Right lobe of liver (tissue), 6 donors: Measurements from ENCODE around the gene RPRML. TPM values are rescaled to one million over a fixed set of nuclear protein-coding genes. Genes with fewer than 3 reads are reported as not detected.
"Not testable (repeated sequence)": the region's sequence is repeated elsewhere in the genome, so short reads cannot be mapped to it uniquely, and the experiment has no call there.

Experiments used
- ATAC-seq, 4 donors: fragments of 200-7000 bp; cut with Tn5 transposase; one replicate each; pipeline ENCODE4 v1.9.1; 2020; ENCODE audit warnings: mild to moderate bottlenecking in 4 of 4, moderate library complexity in 4 of 4
- DNase-seq, 3 donors: peaks; one replicate each; pipeline ENCODE4 v3.0.0-alpha.2; 2020
- H3K27ac ChIP-seq, 3 donors: fragments of 200-600 bp; one replicate each; pipeline ENCODE4 v1.8.0; 2022
- H3K27me3 ChIP-seq, 2 donors: fragments of 200-600 bp; one replicate each; pipeline ENCODE4 v1.8.0; 2022
- H3K36me3 ChIP-seq, 4 donors: fragments of 200-600 bp; sonication (generic) in 1 of 4; one replicate each; pipeline versions ENCODE4 v1.5.1 to v1.8.0; 2017 to 2022; ENCODE audit warnings: control low read depth in 1 of 4
- H3K4me1 ChIP-seq, 4 donors: fragments of 200-600 bp; sonication (generic) in 1 of 4; one replicate each; pipeline versions ENCODE4 v1.5.1 to v1.8.0; 2017 to 2022; ENCODE audit warnings: control low read depth in 1 of 4
- H3K4me3 ChIP-seq, 3 donors: fragments of 200-600 bp; one replicate each; pipeline ENCODE4 v1.8.0; 2022
- H3K9me3 ChIP-seq, 4 donors: fragments of 200-600 bp; sonication (generic) in 1 of 4; one replicate each; pipeline versions ENCODE4 v1.5.1 to v1.8.0; 2017 to 2022; ENCODE audit warnings: control low read depth in 1 of 4
- CTCF ChIP-seq, 4 donors: fragments of 200-600 bp in 3 of 4; fragments of 450-650 bp in 1 of 4; IDR thresholded peaks; one replicate each; pipeline versions ENCODE4 v1.5.1 to v1.8.0; 2016 to 2022; ENCODE audit warnings: antibody characterized with exemption in 4 of 4, mild to moderate bottlenecking in 2 of 4
- POLR2A ChIP-seq: fragments of 450-650 bp; IDR thresholded peaks from one replicate; pipeline ENCODE4 v1.6.1; 2017; ENCODE audit warnings: antibody characterized with exemption, mild to moderate bottlenecking
- WGBS: methylation state at CpG from one replicate; pipeline ENCODE4 v1.1.6; 2018; ENCODE audit warnings: low coverage, low lambda C conversion rate; ENCODE audit not compliant: insufficient coverage; ENCODE audit errors: missing lambda C conversion rate; 5-methylcytosine and 5-hydroxymethylcytosine counted together
- intact Hi-C, 2 donors: fragments of 100-400 bp; cut with DNase I; formaldehyde crosslinking; loops; one replicate each; pipeline versions ENCODE4 v1.11.2 to v1.14.1; 2022
- total RNA-seq, 6 experiments: library from RNA; depleted of rRNA in 2 of 6; stranded (reverse); fragments of >200 nt in 2 of 6; fragmentation: NEBNext Ultra II Directional in 3 of 6; extraction: Animal tissue kit (Norgen Biotek cat#: 25700) in 3 of 6; gene quantifications; one replicate each; pipeline versions ENCODE4 v1.1.0 to v1.2.4, GENCODE V29; 2016 to 2023
- donor health status: DM: no; HTN: yes; CAD: no.
- donor health status: DM: no; HTN: no; CAD: no.
- donor health status: DM: no; HTN: no; CAD: no.
- donor health status: DM: no; HTN: yes; CAD: no.
- donor health status: DM: no; HTN: yes; CAD: no.

Gene RPRML
- total RNA-seq, 6 experiments from 2014 or later, result 0.25 TPM; not detected in 5

GRCh38 chr17:46989637-46990431, 10.8 kb upstream of the RPRML start:
- intact Hi-C loops, result loop anchor here in 1 of 2 donors (5.0 kb wide), 1 partner anchor 43 kb away; no protein-coding TSS in a partner anchor
- no peaks in the 10 kb centered on the region for H3K9me3 ChIP-seq
- H3K27me3 ChIP-seq, result no peaks in the 10 kb centered on the region
- H3K27ac ChIP-seq, result no peak overlapping the region
- ATAC-seq (no peak), DNase-seq (no peak)
- no peaks in the 10 kb centered on the region for H3K4me1 ChIP-seq
- 61% methylated on average over 7 of the region's 11 CpGs for WGBS
- H3K36me3 ChIP-seq, result no peaks in the 10 kb centered on the region
- TF ChIP-seq CTCF (IDR thresholded peaks at IDR 0.05), result no peak
- no peak for TF ChIP-seq POLR2A
- no peak overlapping the region for H3K4me3 ChIP-seq

DNA sequence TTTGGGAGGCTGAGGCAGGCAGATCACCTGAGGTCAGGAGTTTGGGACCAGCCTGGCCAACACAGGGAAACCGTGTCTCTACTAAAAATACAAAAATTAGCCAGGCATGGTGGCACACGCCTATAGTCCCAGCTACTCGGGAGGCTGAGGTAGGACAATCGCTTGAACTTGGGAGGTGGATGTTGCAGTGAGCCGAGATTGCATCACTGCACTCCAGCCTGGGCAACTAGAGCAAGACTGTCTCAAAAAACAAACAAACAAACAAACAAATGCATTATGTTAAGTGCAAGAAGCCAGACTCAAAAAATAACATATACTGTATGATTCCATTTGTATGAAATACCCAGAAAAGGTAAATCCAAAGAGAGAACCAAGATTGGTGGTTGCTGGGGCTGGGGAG, 8.9 kb upstream of the RPRML start:
- WGBS, result 45% methylated on average over 5 of the region's 5 CpGs
- DNase-seq, H3K27ac ChIP-seq, ATAC-seq, H3K27me3 ChIP-seq, H3K36me3 ChIP-seq, H3K4me3 ChIP-seq, intact Hi-C loops, H3K9me3 ChIP-seq: not testable (repeated sequence)
- peaks cover 0 to 14% (median 6%) of the 10 kb centered on the region in 4 donors for H3K4me1 ChIP-seq

GRCh38 chr17:46986366-46986765, 7.3 kb upstream of the RPRML start:
- 81% methylated on average over 7 of the region's 7 CpGs for WGBS
- no peak overlapping the region for H3K27ac ChIP-seq
- TF ChIP-seq POLR2A, result no peak
- no peak for TF ChIP-seq CTCF (IDR thresholded peaks at IDR 0.05)
- intact Hi-C loops, result no loop called here
- no peaks in the 10 kb centered on the region for H3K9me3 ChIP-seq
- no peaks in the 10 kb centered on the region for H3K36me3 ChIP-seq
- ATAC-seq (no peak), DNase-seq (no peak)
- no peak overlapping the region for H3K4me3 ChIP-seq
- peaks cover 0 to 14% (median 6%) of the 10 kb centered on the region in 4 donors for H3K4me1 ChIP-seq
- no peaks in the 10 kb centered on the region for H3K27me3 ChIP-seq

- intact Hi-C loops, result no loop called here
- H3K36me3 ChIP-seq, result no peaks in the 10 kb centered on the region
- peak; percentile 86 to 92 (median 92) for ATAC-seq
- DNase-seq, result peak; percentile 40 to 81 (median 80)
- H3K27ac ChIP-seq, result peak overlapping the region; percentile 15 to 86 (median 83)
- WGBS, result 19% methylated on average over 5 of the region's 5 CpGs
- H3K27me3 ChIP-seq, result no peaks in the 10 kb centered on the region
- no peaks in the 10 kb centered on the region for H3K9me3 ChIP-seq
- no peak for TF ChIP-seq CTCF (IDR thresholded peaks at IDR 0.05)
- no peak for TF ChIP-seq POLR2A
- peaks cover 0 to 14% (median 6%) of the 10 kb centered on the region in 4 donors for H3K4me1 ChIP-seq
- no peak overlapping the region for H3K4me3 ChIP-seq
These were observed 5.8 kb upstream of the RPRML start for GRCh38 chr17:46984892-46985291.

DNA sequence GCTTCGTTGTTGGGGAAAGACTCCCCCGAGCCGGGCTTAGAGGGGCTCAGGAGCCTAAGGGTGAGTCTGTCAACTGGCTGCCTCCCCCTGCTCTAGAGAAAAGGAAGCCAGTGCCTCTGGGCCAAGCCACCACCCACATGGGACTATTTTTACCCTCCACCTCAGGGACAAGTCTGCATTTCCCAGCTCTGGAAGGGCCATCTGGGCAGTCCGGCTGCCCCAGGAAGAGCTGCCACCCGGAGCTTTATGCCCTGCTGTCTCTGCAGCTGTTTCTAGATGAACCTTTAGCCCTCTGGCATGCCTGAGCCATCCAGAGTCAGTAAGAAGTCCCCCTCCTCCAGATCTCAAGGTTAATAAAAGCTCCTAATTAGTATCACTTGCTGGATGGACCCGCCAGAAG, 5.3 kb upstream of the RPRML start:
- intact Hi-C loops, result no loop called here
- no peaks in the 10 kb centered on the region for H3K9me3 ChIP-seq
- TF ChIP-seq POLR2A (peak; percentile 23), CTCF (IDR thresholded peaks at IDR 0.05) (no peak)
- peaks cover 0 to 15% (median 8%) of the 10 kb centered on the region in 4 donors for H3K4me1 ChIP-seq
- H3K27me3 ChIP-seq, result peaks cover 0 to 5% of the 10 kb centered on the region in 2 donors
- H3K36me3 ChIP-seq, result no peaks in the 10 kb centered on the region
- peak; percentile 66 to 83 (median 73) for ATAC-seq
- H3K4me3 ChIP-seq, result no peak overlapping the region
- H3K27ac ChIP-seq, result peak overlapping the region; percentile 15 to 86 (median 83)
- DNase-seq, result peak in 2 of 3 donors; percentile 64 to 67
- WGBS, result 9% methylated on average over 5 of the region's 6 CpGs
